ENCODE results near the gene RRP1B.

The RRP1B gene

GRCh38 chr21:43687566-43688399, 28.4 kb downstream of the RRP1B start:
- 95 to 96% methylated on average over 27 of the region's 27 CpGs for WGBS, 2 experiments
- no peaks in the 10 kb centered on the region for H3K4me1 ChIP-seq (ENCODE audit: control insufficient read depth, insufficient read depth, low read length)
- H3K9me3 ChIP-seq (ENCODE audit: control insufficient read depth, low read length), result no peaks in the 10 kb centered on the region
- no peak overlapping the region for H3K27ac ChIP-seq (ENCODE audit: insufficient read depth, low read depth, low read length, poor library complexity, severe bottlenecking)
- peaks cover 59% of the 10 kb centered on the region for H3K36me3 ChIP-seq (ENCODE audit: control insufficient read depth, insufficient read depth, low read length)
- H3K27me3 ChIP-seq (ENCODE audit: control insufficient read depth, insufficient read depth, low read length, poor library complexity, severe bottlenecking), result no peaks in the 10 kb centered on the region
- no peak overlapping the region for H3K4me3 ChIP-seq (ENCODE audit: insufficient read depth, low read depth, low read length)

GRCh38 chr21:43688906-43689305, 29.5 kb downstream of the RRP1B start:
- Histone ChIP-seq H3K36me3 (ENCODE audit: control insufficient read depth, insufficient read depth, low read length) (peaks cover 63% of the 10 kb centered on the region), H3K27me3 (ENCODE audit: control insufficient read depth, insufficient read depth, low read length, poor library complexity, severe bottlenecking) (no peaks in the 10 kb centered on the region)

GRCh38 chr21:43689556-43690337, 30.4 kb downstream of the RRP1B start:
- Histone ChIP-seq H3K27ac (ENCODE audit: insufficient read depth, low read depth, low read length, poor library complexity, severe bottlenecking) (no peak overlapping the region), H3K4me1 (ENCODE audit: control insufficient read depth, insufficient read depth, low read length) (no peaks in the 10 kb centered on the region), H3K36me3 (ENCODE audit: control insufficient read depth, insufficient read depth, low read length) (peaks cover 57% of the 10 kb centered on the region), H3K4me3 (ENCODE audit: insufficient read depth, low read depth, low read length) (no peak overlapping the region), H3K9me3 (ENCODE audit: control insufficient read depth, low read length) (no peaks in the 10 kb centered on the region), H3K27me3 (ENCODE audit: control insufficient read depth, insufficient read depth, low read length, poor library complexity, severe bottlenecking) (no peaks in the 10 kb centered on the region)
- WGBS, 2 experiments, result 95 to 97% methylated on average over 32 of the region's 32 CpGs

More at GRCh38 chr21:43688906-43689305, 29.5 kb downstream of the RRP1B start:
- Histone ChIP-seq H3K27ac (ENCODE audit: insufficient read depth, low read depth, low read length, poor library complexity, severe bottlenecking) (no peak overlapping the region), H3K4me3 (ENCODE audit: insufficient read depth, low read depth, low read length) (no peak overlapping the region), H3K4me1 (ENCODE audit: control insufficient read depth, insufficient read depth, low read length) (no peaks in the 10 kb centered on the region), H3K9me3 (ENCODE audit: control insufficient read depth, low read length) (no peaks in the 10 kb centered on the region)
- WGBS, 2 experiments, result 96% methylated on average over 12 of the region's 12 CpGs

GRCh38 chr21:43690346-43690745, 31.0 kb downstream of the RRP1B start:
- Histone ChIP-seq H3K27me3 (ENCODE audit: control insufficient read depth, insufficient read depth, low read length, poor library complexity, severe bottlenecking) (no peaks in the 10 kb centered on the region), H3K4me3 (ENCODE audit: insufficient read depth, low read depth, low read length) (no peak overlapping the region), H3K9me3 (ENCODE audit: control insufficient read depth, low read length) (no peaks in the 10 kb centered on the region), H3K36me3 (ENCODE audit: control insufficient read depth, insufficient read depth, low read length) (peaks cover 53% of the 10 kb centered on the region), H3K27ac (ENCODE audit: insufficient read depth, low read depth, low read length, poor library complexity, severe bottlenecking) (no peak overlapping the region), H3K4me1 (ENCODE audit: control insufficient read depth, insufficient read depth, low read length) (no peaks in the 10 kb centered on the region)
- WGBS, 2 experiments, result 94 to 95% methylated on average over 7 of the region's 7 CpGs

GRCh38 chr21:43691086-43691795, 31.9 kb downstream of the RRP1B start:
- Histone ChIP-seq H3K4me3 (ENCODE audit: insufficient read depth, low read depth, low read length) (no peak overlapping the region), H3K36me3 (ENCODE audit: control insufficient read depth, insufficient read depth, low read length) (peaks cover 46% of the 10 kb centered on the region), H3K27me3 (ENCODE audit: control insufficient read depth, insufficient read depth, low read length, poor library complexity, severe bottlenecking) (no peaks in the 10 kb centered on the region), H3K4me1 (ENCODE audit: control insufficient read depth, insufficient read depth, low read length) (no peaks in the 10 kb centered on the region), H3K27ac (ENCODE audit: insufficient read depth, low read depth, low read length, poor library complexity, severe bottlenecking) (no peak overlapping the region), H3K9me3 (ENCODE audit: control insufficient read depth, low read length) (no peaks in the 10 kb centered on the region)
- WGBS, 2 experiments, result 96% methylated on average over 25 of the region's 25 CpGs

GRCh38 chr21:43691801-43692200, 32.4 kb downstream of the RRP1B start:
- WGBS, 2 experiments, result 95 to 96% methylated on average over 10 of the region's 10 CpGs
- H3K27ac ChIP-seq (ENCODE audit: insufficient read depth, low read depth, low read length, poor library complexity, severe bottlenecking), result no peak overlapping the region
- no peaks in the 10 kb centered on the region for H3K27me3 ChIP-seq (ENCODE audit: control insufficient read depth, insufficient read depth, low read length, poor library complexity, severe bottlenecking)
- H3K9me3 ChIP-seq (ENCODE audit: control insufficient read depth, low read length), result no peaks in the 10 kb centered on the region
- H3K36me3 ChIP-seq (ENCODE audit: control insufficient read depth, insufficient read depth, low read length), result peaks cover 40% of the 10 kb centered on the region
- no peak overlapping the region for H3K4me3 ChIP-seq (ENCODE audit: insufficient read depth, low read depth, low read length)
- H3K4me1 ChIP-seq (ENCODE audit: control insufficient read depth, insufficient read depth, low read length), result no peaks in the 10 kb centered on the region

GRCh38 chr21:43692949-43693348, 33.6 kb downstream of the RRP1B start:
- Histone ChIP-seq H3K27ac (ENCODE audit: insufficient read depth, low read depth, low read length, poor library complexity, severe bottlenecking) (no peak overlapping the region), H3K27me3 (ENCODE audit: control insufficient read depth, insufficient read depth, low read length, poor library complexity, severe bottlenecking) (no peaks in the 10 kb centered on the region), H3K4me1 (ENCODE audit: control insufficient read depth, insufficient read depth, low read length) (no peaks in the 10 kb centered on the region), H3K36me3 (ENCODE audit: control insufficient read depth, insufficient read depth, low read length) (peaks cover 29% of the 10 kb centered on the region), H3K9me3 (ENCODE audit: control insufficient read depth, low read length) (no peaks in the 10 kb centered on the region), H3K4me3 (ENCODE audit: insufficient read depth, low read depth, low read length) (no peak overlapping the region)
- 95% methylated on average over 8 of the region's 8 CpGs for WGBS, 2 experiments

- no peak overlapping the region for H3K4me3 ChIP-seq (ENCODE audit: insufficient read depth, low read depth, low read length)
- H3K27ac ChIP-seq (ENCODE audit: insufficient read depth, low read depth, low read length, poor library complexity, severe bottlenecking), result no peak overlapping the region
- no peaks in the 10 kb centered on the region for H3K9me3 ChIP-seq (ENCODE audit: control insufficient read depth, low read length)
- no peaks in the 10 kb centered on the region for H3K4me1 ChIP-seq (ENCODE audit: control insufficient read depth, insufficient read depth, low read length)
- no peaks in the 10 kb centered on the region for H3K27me3 ChIP-seq (ENCODE audit: control insufficient read depth, insufficient read depth, low read length, poor library complexity, severe bottlenecking)
- WGBS, 2 experiments, result 95% methylated on average over 23 of the region's 23 CpGs
- peaks cover 18% of the 10 kb centered on the region for H3K36me3 ChIP-seq (ENCODE audit: control insufficient read depth, insufficient read depth, low read length)
These were observed 34.6 kb downstream of the RRP1B start for GRCh38 chr21:43693981-43694380.

GRCh38 chr21:43694437-43695079, 35.2 kb downstream of the RRP1B start:
- Histone ChIP-seq H3K27me3 (ENCODE audit: control insufficient read depth, insufficient read depth, low read length, poor library complexity, severe bottlenecking) (no peaks in the 10 kb centered on the region), H3K9me3 (ENCODE audit: control insufficient read depth, low read length) (no peaks in the 10 kb centered on the region), H3K27ac (ENCODE audit: insufficient read depth, low read depth, low read length, poor library complexity, severe bottlenecking) (no peak overlapping the region), H3K36me3 (ENCODE audit: control insufficient read depth, insufficient read depth, low read length) (peaks cover 15% of the 10 kb centered on the region), H3K4me1 (ENCODE audit: control insufficient read depth, insufficient read depth, low read length) (no peaks in the 10 kb centered on the region), H3K4me3 (ENCODE audit: insufficient read depth, low read depth, low read length) (no peak overlapping the region)
- 94 to 95% methylated on average over 27 of the region's 27 CpGs for WGBS, 2 experiments

Data from ectodermal cell (in vitro differentiated cells).